Fibroblast of peridontal ligament (primary cell): ENCODE data around the gene PDGFB.

ENCODE experiments used
- DNase-seq: peaks from one replicate; pipeline ENCODE4 v3.0.0-alpha.2; 2010; ENCODE audit errors: extremely low read depth

Gene PDGFB

GRCh38 chr22:39175353-39176142 lies 69.2 kb downstream of the PDGFB start:
- no peak for DNase-seq

- DNase-seq: peak; percentile 56
These were observed 70.1 kb downstream of the PDGFB start for GRCh38 chr22:39174498-39175352.

- no peak for DNase-seq
These were observed 70.8 kb downstream of the PDGFB start for GRCh38 chr22:39173787-39174497.
